ENCODE data around the gene C1QTNF3. TPM values are rescaled to one million over a fixed set of nuclear protein-coding genes. Genes with fewer than 3 reads are reported as not detected.

The C1QTNF3 gene
- total RNA-seq, 4 donors from 2014 or later: 5.9 to 30.1 (median 8.7) TPM

GRCh38 chr5:34064656-34065055, 21.6 kb upstream of the C1QTNF3 start:
- Histone ChIP-seq H3K36me3 (no peaks in the 10 kb centered on the region), H3K27me3 (no peaks in the 10 kb centered on the region), H3K4me3 (no peak overlapping the region), H3K9me3 (no peaks in the 10 kb centered on the region), H3K4me1 (no peaks in the 10 kb centered on the region), H3K27ac (no peak overlapping the region)
- no peak for TF ChIP-seq CTCF (IDR thresholded peaks at IDR 0.05)
- TF ChIP-seq EP300 (IDR thresholded peaks at IDR 0.05): no peak
- no peak for TF ChIP-seq POLR2A (IDR thresholded peaks at IDR 0.05)
- no peak for TF ChIP-seq POLR2AphosphoS5 (IDR thresholded peaks at IDR 0.05)
- DNase-seq (ENCODE audit: low spot score in 2 of 2): no peak
- WGBS: 94% methylated on average over 6 of the region's 6 CpGs

- no peak for TF ChIP-seq CTCF (IDR thresholded peaks at IDR 0.05)
- TF ChIP-seq EP300 (IDR thresholded peaks at IDR 0.05): no peak
- no peak for DNase-seq (ENCODE audit: low spot score in 2 of 2)
Measured at GRCh38 chr5:34062419-34062818, 19.4 kb upstream of the C1QTNF3 start.

GRCh38 chr5:34061993-34062392, 19.0 kb upstream of the C1QTNF3 start:
- no peaks in the 10 kb centered on the region for H3K9me3 ChIP-seq
- no peaks in the 10 kb centered on the region for H3K4me1 ChIP-seq
- peaks cover 4% of the 10 kb centered on the region for H3K36me3 ChIP-seq
- H3K27me3 ChIP-seq: no peaks in the 10 kb centered on the region
- H3K4me3 ChIP-seq: no peak overlapping the region
- no peak overlapping the region for H3K27ac ChIP-seq
- TF ChIP-seq EP300 (IDR thresholded peaks at IDR 0.05) (no peak), POLR2A (IDR thresholded peaks at IDR 0.05) (no peak), CTCF (IDR thresholded peaks at IDR 0.05) (no peak), POLR2AphosphoS5 (IDR thresholded peaks at IDR 0.05) (no peak)
- DNase-seq (ENCODE audit: low spot score in 2 of 2): no peak

More at GRCh38 chr5:34062419-34062818, 19.4 kb upstream of the C1QTNF3 start:
- Histone ChIP-seq H3K9me3 (no peaks in the 10 kb centered on the region), H3K4me1 (no peaks in the 10 kb centered on the region), H3K4me3 (no peak overlapping the region), H3K27me3 (no peaks in the 10 kb centered on the region), H3K36me3 (peaks cover 4% of the 10 kb centered on the region), H3K27ac (no peak overlapping the region)
- WGBS: 76% methylated on average over 3 of the region's 3 CpGs

GRCh38 chr5:34059977-34060376, 17.0 kb upstream of the C1QTNF3 start:
- Histone ChIP-seq H3K36me3 (peaks cover 4% of the 10 kb centered on the region), H3K4me3 (no peak overlapping the region), H3K27me3 (no peaks in the 10 kb centered on the region), H3K4me1 (no peaks in the 10 kb centered on the region), H3K9me3 (no peaks in the 10 kb centered on the region), H3K27ac (no peak overlapping the region)
- DNase-seq (ENCODE audit: low spot score in 2 of 2): no peak
- 90% methylated on average over 1 of the region's 1 CpG for WGBS
- TF ChIP-seq EP300 (IDR thresholded peaks at IDR 0.05) (no peak), CTCF (IDR thresholded peaks at IDR 0.05) (no peak), POLR2AphosphoS5 (IDR thresholded peaks at IDR 0.05) (no peak)

- Histone ChIP-seq H3K36me3 (peaks cover 4% of the 10 kb centered on the region), H3K9me3 (no peaks in the 10 kb centered on the region), H3K27me3 (no peaks in the 10 kb centered on the region), H3K4me1 (peaks cover 3% of the 10 kb centered on the region), H3K4me3 (no peak overlapping the region), H3K27ac (no peak overlapping the region)
- 87% methylated on average over 2 of the region's 2 CpGs for WGBS
- DNase-seq (ENCODE audit: low spot score in 2 of 2): no peak
- TF ChIP-seq CTCF (IDR thresholded peaks at IDR 0.05): no peak
- TF ChIP-seq POLR2A (IDR thresholded peaks at IDR 0.05): no peak
- TF ChIP-seq POLR2AphosphoS5 (IDR thresholded peaks at IDR 0.05): no peak
- TF ChIP-seq EP300 (IDR thresholded peaks at IDR 0.05): no peak
Measured at GRCh38 chr5:34058532-34058931, 15.5 kb upstream of the C1QTNF3 start.
